ENCODE results near the gene MAT2B.
"Not testable (repeated sequence)": the region's sequence is repeated elsewhere in the genome, so short reads cannot be mapped to it uniquely, and the experiment has no call there.

Gene MAT2B

GRCh38 chr5:163504079-163504931 is 1.1 kb upstream of the MAT2B start:
- peak; percentile 92 for DNase-seq

GRCh38 chr5:163505049-163505367 is 411 bp upstream of the MAT2B start:
- no peak for DNase-seq

DNA sequence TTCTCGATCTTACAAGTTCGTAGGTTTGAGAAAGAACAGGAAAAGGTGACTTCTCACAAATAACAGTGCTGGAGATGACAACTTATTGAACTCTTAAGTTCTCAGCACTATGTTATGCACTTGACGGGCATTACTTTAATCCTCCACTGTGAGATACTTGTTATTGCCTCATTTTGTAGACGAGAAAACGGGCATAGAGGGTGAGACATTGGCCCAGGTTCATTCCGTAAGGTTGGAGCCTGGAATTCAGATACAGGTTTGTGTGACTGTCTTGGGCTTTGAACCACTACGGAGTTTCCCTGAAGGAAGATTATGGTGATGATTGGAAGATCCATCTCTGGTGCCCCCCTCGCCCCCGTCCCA is 657 bp downstream of the MAT2B start:
- no peak for DNase-seq

GRCh38 chr5:163506726-163507125 is 1.3 kb downstream of the MAT2B start:
- peak; percentile 11 for DNase-seq

- DNase-seq = no peak
These were observed 3.3 kb downstream of the MAT2B start for GRCh38 chr5:163508753-163509152.

- peak; percentile 19 for DNase-seq
These were observed 4.0 kb downstream of the MAT2B start for GRCh38 chr5:163509291-163509951.

DNA sequence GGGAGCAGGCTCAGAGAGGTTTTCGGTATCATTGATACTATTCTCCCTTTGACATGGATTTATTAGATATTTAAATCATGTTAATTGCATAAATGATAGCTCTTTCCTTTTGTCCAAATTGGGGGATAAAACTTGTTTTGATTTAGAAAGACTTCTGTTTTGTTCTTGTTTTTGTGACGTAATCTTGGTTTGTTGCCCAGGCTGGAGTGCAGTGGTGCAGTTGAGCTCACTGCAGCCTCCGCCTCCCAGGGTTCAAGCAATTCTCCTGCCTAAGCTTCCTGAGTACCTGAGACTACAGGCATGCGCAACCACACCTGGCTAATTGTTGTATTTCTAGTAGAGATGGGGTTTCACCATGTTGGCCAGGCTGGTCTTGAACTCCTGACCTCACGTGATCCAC is 7.1 kb downstream of the MAT2B start:
- DNase-seq = no peak

DNA sequence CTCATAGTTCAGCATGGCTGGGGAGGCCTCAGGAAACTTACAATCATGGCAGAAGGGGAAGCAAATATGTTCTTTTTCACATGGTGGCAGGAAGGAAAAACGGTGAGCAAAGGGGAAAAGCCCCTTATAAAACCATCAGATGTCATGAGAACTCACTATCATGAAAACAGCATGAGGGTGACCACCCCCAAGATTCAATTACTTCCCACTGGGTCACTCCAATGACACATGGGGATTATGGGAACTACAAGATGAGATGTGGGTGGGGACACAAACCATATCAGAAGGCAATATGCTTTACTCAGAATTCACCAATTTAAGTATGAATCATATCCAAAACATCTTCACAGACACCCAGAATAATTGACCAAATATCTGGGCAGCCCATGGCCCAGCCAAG is 19.7 kb downstream of the MAT2B start:
- DNase-seq = no peak

DNA sequence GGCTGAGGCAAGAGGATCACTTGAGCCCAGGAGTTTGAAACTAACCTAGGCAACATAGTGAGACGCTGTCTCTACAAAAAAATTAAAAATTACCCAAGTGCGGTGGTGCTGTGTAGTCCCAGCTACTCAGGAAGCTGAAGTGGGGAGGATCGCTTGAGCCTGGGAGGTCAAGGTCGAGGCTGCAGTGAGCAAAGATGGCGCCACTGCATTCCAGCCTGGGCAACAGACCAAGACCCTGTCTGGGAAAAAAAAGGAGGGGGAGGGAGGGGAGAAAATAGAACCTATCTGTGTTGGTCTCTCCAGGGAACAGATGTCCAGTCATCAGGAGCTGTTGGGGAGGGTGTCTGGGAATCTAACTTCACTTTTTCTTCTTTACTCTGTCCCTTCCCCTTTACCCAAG is 24.3 kb downstream of the MAT2B start:
- DNase-seq = no peak

DNA sequence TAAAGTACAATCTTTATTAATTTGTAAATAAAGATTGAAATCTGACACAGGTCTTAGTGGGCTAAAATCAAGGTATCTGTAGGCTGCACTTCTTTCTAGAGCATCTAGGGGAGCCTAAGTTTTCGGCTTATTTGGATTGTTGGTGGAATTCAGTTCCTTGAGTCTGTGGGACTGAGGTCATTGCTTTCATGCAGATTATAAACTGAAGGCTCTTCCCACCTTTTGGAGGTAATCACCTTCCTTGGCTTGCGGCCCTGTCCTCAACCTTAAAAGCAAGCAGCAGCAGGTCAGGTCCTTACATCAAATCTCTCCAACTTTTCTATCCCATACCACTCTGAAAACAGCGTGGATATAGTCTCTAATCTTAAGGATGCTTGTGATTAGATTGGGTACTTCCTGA is 25.9 kb downstream of the MAT2B start:
- DNase-seq = no peak

GRCh38 chr5:163532171-163533084 is 27.0 kb downstream of the MAT2B start:
- DNase-seq = no peak

DNA sequence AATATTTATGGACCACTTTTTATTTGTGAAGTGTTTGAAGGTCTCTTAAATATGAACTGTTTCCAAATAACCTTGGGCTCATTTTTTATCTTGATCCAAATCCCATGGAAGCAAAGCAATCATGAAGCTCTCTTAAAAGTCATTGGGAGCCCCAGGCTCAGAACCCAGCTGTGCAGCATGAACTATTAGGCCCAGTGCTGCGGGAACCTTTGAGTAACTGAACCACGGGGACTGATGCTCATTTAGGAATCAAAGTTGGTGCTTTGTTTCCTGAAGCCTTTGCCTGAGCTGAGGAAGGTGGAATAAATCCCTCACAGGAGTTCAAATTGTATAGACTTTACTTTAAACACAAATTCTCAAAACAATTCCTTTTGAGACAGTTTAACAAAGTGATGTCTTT is 27.8 kb downstream of the MAT2B start:
- DNase-seq = no peak

- DNase-seq = no peak
These were observed 29.2 kb downstream of the MAT2B start for GRCh38 chr5:163534492-163535094.

GRCh38 chr5:163535290-163535689 is 29.9 kb downstream of the MAT2B start:
- no peak for DNase-seq

GRCh38 chr5:163536442-163536841 is 31.0 kb downstream of the MAT2B start:
- DNase-seq = not testable (repeated sequence)

- DNase-seq = no peak
These were observed 35.3 kb downstream of the MAT2B start for GRCh38 chr5:163540696-163541095.

- DNase-seq = no peak
These were observed 37.4 kb downstream of the MAT2B start for GRCh38 chr5:163542771-163543170.

- DNase-seq = no peak
These were observed 38.6 kb downstream of the MAT2B start for GRCh38 chr5:163544041-163544440.

- no peak for DNase-seq
These were observed 39.4 kb downstream of the MAT2B start for GRCh38 chr5:163544836-163545235.

- DNase-seq = no peak
These were observed 43.2 kb downstream of the MAT2B start for GRCh38 chr5:163548649-163549048.

DNA sequence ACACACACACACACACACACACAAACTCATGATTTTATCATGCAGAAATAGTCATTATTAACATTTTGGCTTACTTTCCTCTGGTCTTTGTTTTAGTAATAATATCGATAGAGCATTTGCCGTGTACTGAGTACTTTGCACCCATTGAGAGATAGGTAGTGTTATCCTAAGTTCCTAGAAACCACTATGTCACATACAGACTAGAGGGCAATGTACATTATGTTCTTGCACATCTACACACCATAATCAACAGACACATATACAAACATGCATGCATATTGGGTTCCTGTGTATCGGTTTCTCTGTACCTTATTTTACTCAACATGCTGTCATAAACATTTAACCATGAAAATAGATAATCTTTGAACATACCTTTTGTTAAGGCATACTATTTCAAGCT is 45.7 kb downstream of the MAT2B start:
- DNase-seq = no peak

- DNase-seq = no peak
These were observed 47.1 kb downstream of the MAT2B start for GRCh38 chr5:163552536-163552935.

DNA sequence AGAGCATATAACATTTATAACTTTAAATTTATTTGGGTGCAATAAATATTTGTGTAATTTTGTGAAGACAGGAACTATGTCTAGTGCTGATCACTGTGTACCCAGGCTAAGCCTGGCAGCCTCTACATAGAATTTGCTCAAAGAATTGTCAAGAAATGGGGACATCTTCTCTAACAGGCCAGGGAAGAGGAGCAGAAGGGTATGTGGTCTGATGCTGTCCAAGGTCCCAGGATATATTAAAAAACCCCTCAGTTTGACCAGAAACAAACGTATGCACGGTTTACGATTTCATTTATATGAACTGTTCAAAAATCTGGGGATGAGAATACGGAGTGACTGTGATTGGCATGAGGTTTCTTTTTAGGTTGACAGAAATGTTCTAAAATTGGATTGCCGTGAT is 55.9 kb downstream of the MAT2B start:
- no peak for DNase-seq

Data from RPMI8226 (cell line).